T-helper 1 cell treated with Interleukin-12 subunit alpha and Interleukin-12 subunit beta and Interleukin-4 antibody, amounts not matched to agents 30 μg/mL and 1 μg/mL, for 36 hours (primary cell): ENCODE measurements around the gene KIAA1586.

Experiments
- H3K27ac Mint-ChIP-seq: one replicate; pipeline ENCODE4 v1.8.0; 2021; ENCODE audit warnings: mild to moderate bottlenecking, mixed read lengths
- H3K27me3 Mint-ChIP-seq: one replicate; pipeline ENCODE4 v1.8.0; 2021; ENCODE audit warnings: low read depth, mixed read lengths
- H3K36me3 Mint-ChIP-seq: one replicate; pipeline ENCODE4 v1.8.0; 2021; ENCODE audit warnings: low read depth, mixed read lengths
- H3K4me1 Mint-ChIP-seq: one replicate; pipeline ENCODE4 v1.8.0; 2021; ENCODE audit warnings: low read depth, mixed read lengths
- H3K4me3 Mint-ChIP-seq: one replicate; pipeline ENCODE4 v1.8.0; 2021; ENCODE audit warnings: mild to moderate bottlenecking, moderate library complexity, mixed read lengths
- H3K9me3 Mint-ChIP-seq: one replicate; pipeline ENCODE4 v1.8.0; 2021; ENCODE audit warnings: mixed read lengths

The KIAA1586 gene

GRCh38 chr6:57104336-57104735 lies 57.8 kb downstream of the KIAA1586 start:
- Mint-ChIP-seq H3K9me3 (no peaks in the 10 kb centered on the region), H3K4me1 (peaks cover 28% of the 10 kb centered on the region), H3K4me3 (no peak overlapping the region), H3K27me3 (no peaks in the 10 kb centered on the region), H3K27ac (no peak overlapping the region), H3K36me3 (peaks cover 67% of the 10 kb centered on the region)
